IMR-90 (cell line): Measurements from ENCODE around the gene FOXL1. TPM values are rescaled to one million over a fixed set of nuclear protein-coding genes. Genes with fewer than 3 reads are reported as not detected.

Experiments
- ATAC-seq: fragments of 200-7000 bp; cut with Tn5 transposase; 2 replicates; pipeline ENCODE4 v1.9.1; 2020; ENCODE audit warnings: low read depth, mild to moderate bottlenecking, moderate library complexity
- BruUV-seq: library from RNA; stranded (reverse); fragments of 400-500 nt; replicated peaks from 2 replicates; lab custom pipeline; 2021; lab: Mats Ljungman, UMichigan
- CTCF ChIA-PET: fragments of 300-600 bp; formaldehyde crosslinking; extraction: SDS; loops from one replicate; lab custom pipeline; 2021; ENCODE audit warnings: antibody characterized with exemption; lab: Yijun Ruan, JAX
- POLR2A ChIA-PET: fragments of 300-600 bp; sonication (Branson Sonifier 250); formaldehyde crosslinking; loops from one replicate; lab custom pipeline; 2022; ENCODE audit warnings: antibody characterized with exemption; ENCODE audit not compliant: unreplicated experiment; lab: Charles Lee
- DNase-seq: peaks from one replicate; pipeline ENCODE4 v3.0.0; 2013
- H2AFZ ChIP-seq: replicated peaks from 2 replicates; pipeline ENCODE3; 2013; ENCODE audit warnings: low read length, mild to moderate bottlenecking; ENCODE audit not compliant: poor library complexity
- H2AK5ac ChIP-seq: 2 replicates; pipeline ENCODE4 v1.6.1; 2013; ENCODE audit warnings: low read depth, low read length, inconsistent platforms
- H2AK9ac ChIP-seq: replicated peaks from 2 replicates; pipeline ENCODE3; 2013; ENCODE audit warnings: mild to moderate bottlenecking, low read depth, low read length, moderate library complexity; ENCODE audit not compliant: poor library complexity
- H2BK120ac ChIP-seq: 2 replicates; pipeline ENCODE4 v1.6.1; 2013; ENCODE audit warnings: low read depth, low read length, inconsistent platforms
- H2BK15ac ChIP-seq: 3 replicates; pipeline ENCODE4 v1.6.1; 2013; ENCODE audit warnings: low read depth, low read length, inconsistent platforms
- H2BK20ac ChIP-seq: 2 replicates; pipeline ENCODE4 v1.6.1; 2013; ENCODE audit warnings: low read depth, mild to moderate bottlenecking, inconsistent platforms, low read length, moderate library complexity
- H2BK5ac ChIP-seq: 2 replicates; pipeline ENCODE4 v1.6.1; 2013; ENCODE audit warnings: mild to moderate bottlenecking, low read depth, low read length, inconsistent platforms; ENCODE audit not compliant: poor library complexity, severe bottlenecking
- H3K14ac ChIP-seq: replicated peaks from 2 replicates; pipeline ENCODE4 v1.6.1; 2013; ENCODE audit warnings: low read depth, low read length, inconsistent platforms
- H3K18ac ChIP-seq: 2 replicates; pipeline ENCODE4 v1.6.1; 2013; ENCODE audit warnings: low read depth, low read length, control low read depth
- H3K23ac ChIP-seq: 2 replicates; pipeline ENCODE4 v1.6.1; 2013; ENCODE audit warnings: low read depth, low read length, inconsistent platforms
- H3K27ac ChIP-seq: 2 replicates; pipeline ENCODE4 v1.5.1; 2013; ENCODE audit warnings: mild to moderate bottlenecking, control low read depth, low read length; ENCODE audit not compliant: insufficient read depth
- H3K27me3 ChIP-seq: 2 replicates; pipeline ENCODE4 v1.6.1; 2013; ENCODE audit warnings: low read length; ENCODE audit not compliant: control insufficient read depth, insufficient read depth
- H3K36me3 ChIP-seq: 2 replicates; pipeline ENCODE4 v1.6.1; 2013; ENCODE audit warnings: low read length, mixed read lengths; ENCODE audit not compliant: control insufficient read depth, insufficient read depth
- H3K4ac ChIP-seq: 2 replicates; pipeline ENCODE4 v1.6.1; 2013; ENCODE audit warnings: low read depth, low read length, inconsistent platforms
- H3K4me1 ChIP-seq: 2 replicates; pipeline ENCODE4 v1.6.1; 2013; ENCODE audit warnings: low read length, mixed read lengths; ENCODE audit not compliant: control insufficient read depth, insufficient read depth
- H3K4me2 ChIP-seq: 2 replicates; pipeline ENCODE4 v1.6.1; 2013; ENCODE audit warnings: low read depth, mild to moderate bottlenecking, control low read depth, low read length, moderate library complexity
- H3K4me3 ChIP-seq: 2 replicates; pipeline ENCODE4 v1.5.1; 2013; ENCODE audit warnings: low read depth, mild to moderate bottlenecking, control low read depth, low read length, moderate library complexity; ENCODE audit not compliant: insufficient read depth
- H3K56ac ChIP-seq: 2 replicates; pipeline ENCODE4 v1.6.1; 2013; ENCODE audit warnings: low read length, inconsistent platforms; ENCODE audit not compliant: insufficient read depth; ENCODE audit errors: extremely low read depth
- H3K79me1 ChIP-seq, 2 experiments: 2 replicates each; pipeline ENCODE4 v1.6.1; 2013; ENCODE audit warnings: low read length in 2 of 2, inconsistent platforms in 1 of 2, low read depth in 1 of 2
- H3K9ac ChIP-seq: 2 replicates; pipeline ENCODE4 v1.6.1; 2013; ENCODE audit warnings: low read depth, low read length, control low read depth
- H3K9me1 ChIP-seq: 2 replicates; pipeline ENCODE4 v1.6.1; 2013; ENCODE audit warnings: low read length, inconsistent platforms; ENCODE audit not compliant: insufficient read depth
- H3K9me3 ChIP-seq: 2 replicates; pipeline ENCODE4 v1.6.1; 2013; ENCODE audit warnings: low read length; ENCODE audit not compliant: control insufficient read depth, insufficient read depth
- H4K20me1 ChIP-seq: 2 replicates; pipeline ENCODE4 v1.6.1; 2013; ENCODE audit warnings: low read length, inconsistent platforms; ENCODE audit not compliant: insufficient read depth
- H4K5ac ChIP-seq: 2 replicates; pipeline ENCODE4 v1.6.1; 2013; ENCODE audit warnings: mild to moderate bottlenecking, low read depth, low read length, control low read depth
- H4K8ac ChIP-seq, 2 experiments: 2 replicates each; pipeline ENCODE4 v1.6.1; 2013; ENCODE audit warnings: low read depth in 2 of 2, low read length in 2 of 2, control low read depth in 1 of 2, inconsistent platforms in 1 of 2
- H4K91ac ChIP-seq: 2 replicates; pipeline ENCODE4 v1.6.1; 2013; ENCODE audit warnings: low read depth, low read length, inconsistent platforms; ENCODE audit not compliant: insufficient read depth
- BHLHE40 ChIP-seq: fragments of 150-350 bp; IDR thresholded peaks from 2 replicates; pipeline ENCODE4 v1.6.1; 2016; ENCODE audit warnings: mild to moderate bottlenecking, low read depth, low read length
- CHD1 ChIP-seq: IDR thresholded peaks from 2 replicates; pipeline ENCODE4 v1.6.1; 2012; ENCODE audit warnings: low read depth, low read length, improper control_type of control experiment
- CTCF ChIP-seq: conservative IDR thresholded peaks from 2 replicates; pipeline ENCODE4 v1.5.1; 2012; ENCODE audit warnings: mild to moderate bottlenecking, low read depth, low read length, improper control_type of control experiment
- ELK1 ChIP-seq: fragments of 150-350 bp; IDR thresholded peaks from 2 replicates; pipeline ENCODE4 v1.6.1; 2016; ENCODE audit warnings: low read depth, mild to moderate bottlenecking, low read length, moderate library complexity, borderline replicate concordance
- FOS ChIP-seq: fragments of 150-350 bp; IDR thresholded peaks from 2 replicates; pipeline ENCODE4 v1.6.1; 2016; ENCODE audit warnings: low read depth, low read length
- MAFK ChIP-seq: IDR thresholded peaks from 2 replicates; pipeline ENCODE4 v1.6.1; 2012; ENCODE audit warnings: low read depth, low read length, improper control_type of control experiment
- MAZ ChIP-seq: IDR thresholded peaks from 2 replicates; pipeline ENCODE4 v1.6.1; 2012; ENCODE audit warnings: low read depth, mild to moderate bottlenecking, low read length, improper control_type of control experiment, moderate library complexity, borderline replicate concordance
- NFE2L2 ChIP-seq: fragments of 150-350 bp; IDR thresholded peaks from 2 replicates; pipeline ENCODE4 v1.6.1; 2016; ENCODE audit warnings: low read depth, mild to moderate bottlenecking, low read length
- RCOR1 ChIP-seq: IDR thresholded peaks from 2 replicates; pipeline ENCODE4 v1.6.1; 2012; ENCODE audit warnings: mild to moderate bottlenecking, low read length, improper control_type of control experiment; ENCODE audit not compliant: insufficient replicate concordance
- RFX5 ChIP-seq: IDR thresholded peaks from 2 replicates; pipeline ENCODE4 v1.8.0; 2012; ENCODE audit warnings: low read depth, mild to moderate bottlenecking, low read length, moderate library complexity
- SMC3 ChIP-seq: fragments of 150-350 bp; IDR thresholded peaks from 2 replicates; pipeline ENCODE4 v1.6.1; 2016; ENCODE audit warnings: low read depth, mild to moderate bottlenecking, antibody characterized with exemption, low read length, moderate library complexity
- USF2 ChIP-seq: fragments of 150-350 bp; IDR thresholded peaks from 2 replicates; pipeline ENCODE4 v1.6.1; 2017; ENCODE audit warnings: mild to moderate bottlenecking, antibody characterized with exemption, low read length, low read depth
- WGBS, 2 experiments: methylation state at CpG; one replicate each; pipeline versions ENCODE4 v1.1.5 to v1.1.7; 2013; ENCODE audit warnings: missing lambda C conversion rate in 2 of 2; ENCODE audit not compliant: insufficient read length in 1 of 2; ENCODE audit errors: extremely low coverage in 2 of 2; 5-methylcytosine and 5-hydroxymethylcytosine counted together
- dilution Hi-C: fragments of 300-500 bp; cut with HindIII; formaldehyde crosslinking; loops from one replicate; pipeline ENCODE4 v1.14.3; 2018; ENCODE audit warnings: low sequenced_read_pairs; ENCODE audit not compliant: unreplicated experiment
- in situ Hi-C: fragments of 300-500 bp; cut with MboI; formaldehyde crosslinking; loops from 3 replicates; pipeline ENCODE4 v1.14.3; 2019; ENCODE audit warnings: low sequenced_read_pairs, inconsistent platforms, mixed read lengths
- intact Hi-C: fragments of 100-400 bp; cut with micrococcal nuclease; formaldehyde crosslinking; loops from 2 replicates; pipeline ENCODE4 v1.10.0; 2022
- polyA plus RNA-seq, 3 experiments: library from polyadenylated mRNA; depleted of rRNA; stranded (reverse); fragments of >200 nt; gene quantifications; 2 replicates each; pipeline ENCODE4 v1.2.3, GENCODE V29; 2012; ENCODE audit warnings: low replicate concordance in 1 of 3
- total RNA-seq: library from RNA; depleted of rRNA; stranded (reverse); fragments of >200 nt; gene quantifications from 2 replicates; pipeline ENCODE4 v1.2.3, GENCODE V29; 2012

FOXL1 gene
- total and polyA plus RNA-seq, 2 of the 4 experiments (the other 2 are of a cell fraction) = 15.2 to 25.8 TPM

GRCh38 chr16:86622700-86623615, 44.6 kb downstream of the FOXL1 start (continued):
- TF ChIP-seq BHLHE40 = no peak

GRCh38 chr16:86625029-86625428, 46.7 kb downstream of the FOXL1 start:
- no peaks in the 10 kb centered on the region for H3K27me3 ChIP-seq
- no peak overlapping the region for H3K23ac ChIP-seq
- DNase-seq (no peak), ATAC-seq (no peak)
- dilution Hi-C loops = no loop called here
- H2BK5ac ChIP-seq = no peak overlapping the region
- H3K4me3 ChIP-seq = no peak overlapping the region
- no peak overlapping the region for H2AK9ac ChIP-seq
- H2BK15ac ChIP-seq = no peak overlapping the region; the same call in 2 of the 3 replicates
- intact Hi-C loops = no loop called here
- no peak overlapping the region for H3K56ac ChIP-seq
- H3K36me3 ChIP-seq = no peaks in the 10 kb centered on the region
- H2BK120ac ChIP-seq = no peak overlapping the region
- no peak overlapping the region for H3K9ac ChIP-seq
- 85% methylated on average over 9 of the region's 17 CpGs; no CpG with 5 or more reads in 1 of the 2 experiments for WGBS, 2 experiments
- no peaks in the 10 kb centered on the region; the same call in 1 of the 2 replicates for H3K9me1 ChIP-seq
- H2AFZ ChIP-seq = peak overlapping the region; percentile 53
- H4K8ac ChIP-seq = no peak overlapping the region
- in situ Hi-C loops = no loop called here
- H3K18ac ChIP-seq = no peak overlapping the region
- POLR2A ChIA-PET = no interaction called here
- peaks cover 2% of the 10 kb centered on the region; the same call in 1 of the 2 replicates for H3K4me1 ChIP-seq
- no peak overlapping the region for H3K27ac ChIP-seq
- no peak overlapping the region for H3K14ac ChIP-seq
- H3K4me2 ChIP-seq = no peak overlapping the region
- no peak overlapping the region for H4K91ac ChIP-seq
- H2AK5ac ChIP-seq = no peak overlapping the region
- H3K9me3 ChIP-seq = peaks cover 3% of the 10 kb centered on the region; the same call in 1 of the 2 replicates
- H4K20me1 ChIP-seq = no peaks in the 10 kb centered on the region
- no TSS peak for BruUV-seq
- H4K5ac ChIP-seq = no peak overlapping the region
- CTCF ChIA-PET = no interaction called here
- no peak overlapping the region for H2BK20ac ChIP-seq
- H3K4ac ChIP-seq = no peak overlapping the region
- H3K79me1 ChIP-seq = no peaks in the 10 kb centered on the region
- no peak for TF ChIP-seq MAFK
- no peak for TF ChIP-seq RFX5
- TF ChIP-seq ELK1 = no peak
- no peak for TF ChIP-seq FOS
- TF ChIP-seq NFE2L2 = no peak
- no peak for TF ChIP-seq RCOR1
- TF ChIP-seq SMC3 = no peak
- TF ChIP-seq USF2 = no peak
- no peak for TF ChIP-seq CHD1
- no peak for TF ChIP-seq CTCF
- no peak for TF ChIP-seq MAZ
